Breast epithelium (tissue), 4 donors: ENCODE measurements around the gene HOXD13. TPM values are rescaled to one million over a fixed set of nuclear protein-coding genes. Genes with fewer than 3 reads are reported as not detected.

ENCODE experiments used
- DNase-seq, 2 donors: peaks; one replicate each; pipeline ENCODE4 v3.0.0-alpha.2; 2019; ENCODE audit warnings: low spot score in 2 of 2
- H3K27ac ChIP-seq, 2 donors: fragments of 200-600 bp; sonication (generic) in 1 of 2; one replicate each; pipeline ENCODE4 v1.5.1; 2016 to 2019; ENCODE audit warnings: mild to moderate bottlenecking in 1 of 2
- H3K27me3 ChIP-seq, 2 donors: fragments of 200-600 bp; sonication (generic) in 1 of 2; one replicate each; pipeline versions ENCODE4 v1.5.1 to v1.6.0; 2017 to 2019; ENCODE audit warnings: control low read depth in 1 of 2, mild to moderate bottlenecking in 1 of 2
- H3K36me3 ChIP-seq: fragments of 200-600 bp; one replicate; pipeline ENCODE4 v1.5.1; 2019
- H3K4me1 ChIP-seq, 2 donors: fragments of 200-600 bp; sonication (generic); one replicate each; pipeline ENCODE4 v1.5.1; 2016 to 2019; ENCODE audit warnings: control low read depth in 1 of 2
- H3K4me3 ChIP-seq, 3 donors: fragments of 200-600 bp; sonication (generic); 1 replicate in 2 of 3; 2 replicates in 1 of 3; pipeline ENCODE4 v1.5.1; 2016 to 2019; ENCODE audit warnings: mild to moderate bottlenecking in 3 of 3, moderate library complexity in 2 of 3
- H3K9me3 ChIP-seq, 2 donors: fragments of 200-600 bp; sonication (generic) in 1 of 2; one replicate each; pipeline ENCODE4 v1.5.1; 2016 to 2019; ENCODE audit warnings: control low read depth in 1 of 2
- CTCF ChIP-seq, 3 donors: fragments of 450-650 bp; IDR thresholded peaks; one replicate each; pipeline ENCODE4 v1.5.1; 2016 to 2017; ENCODE audit warnings: antibody characterized with exemption in 3 of 3, mild to moderate bottlenecking in 3 of 3, moderate library complexity in 3 of 3
- POLR2A ChIP-seq: fragments of 450-650 bp; IDR thresholded peaks from one replicate; pipeline ENCODE4 v1.6.1; 2016; ENCODE audit warnings: antibody characterized with exemption, mild to moderate bottlenecking, moderate library complexity
- POLR2AphosphoS5 ChIP-seq, 3 donors: sonication (generic); formaldehyde crosslinking; IDR thresholded peaks; one replicate each; pipeline ENCODE4 v1.6.1; 2017; ENCODE audit warnings: antibody characterized with exemption in 3 of 3
- intact Hi-C: fragments of 100-400 bp; cut with DNase I; formaldehyde crosslinking; loops from one replicate; pipeline ENCODE4 v1.15.1; 2023; ENCODE audit warnings: low total_unique reads
- total RNA-seq, 3 donors: library from RNA; depleted of rRNA; stranded (reverse); fragments of >200 nt; gene quantifications; one replicate each; pipeline ENCODE4 v1.1.0, GENCODE V29; 2016

Gene HOXD13
- total RNA-seq, 3 donors from 2014 or later = not detected

DNA sequence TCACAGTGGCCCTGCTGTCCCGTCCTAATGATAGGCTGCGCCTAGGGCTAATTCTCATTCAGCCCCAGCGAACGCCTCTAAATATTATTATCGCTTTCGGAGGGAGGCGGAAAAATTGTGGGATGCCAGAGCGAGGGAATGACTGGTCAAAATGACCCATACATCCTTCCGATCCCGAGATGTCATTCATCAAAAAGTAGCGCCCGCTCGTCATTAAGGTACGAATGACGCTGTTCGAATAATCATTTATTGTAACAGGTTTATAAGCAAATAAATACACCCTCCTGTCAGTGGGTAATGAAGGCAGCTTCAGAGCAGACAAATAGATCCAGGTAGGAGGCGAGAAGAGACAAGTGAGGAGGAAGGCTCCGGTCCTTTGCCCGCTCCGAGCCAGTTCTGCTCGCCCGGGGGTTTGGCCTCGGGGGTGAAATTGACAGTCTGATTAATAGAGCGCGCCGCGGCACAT lies 8.7 kb upstream of the HOXD13 start, which contains the start of gene EVX2:
TSS of gene EVX2 (minus strand) at position 167 of the 466 bp plus-strand sequence. CDS start 186 bp downstream, outside the sequence.
- Histone ChIP-seq H3K9me3 (peaks cover 0 to 15% of the 10 kb centered on the region in 2 donors), H3K4me3 (peak within 1 kb of the TSS in 1 of 3 donors; percentile 29), H3K27ac (no peak within 1 kb of the TSS), H3K4me1 (no peaks in the 10 kb centered on the region), H3K27me3 (peaks cover 6 to 98% of the 10 kb centered on the region in 2 donors), H3K36me3 (no peaks in the 10 kb centered on the region)
- TF ChIP-seq POLR2AphosphoS5 (IDR thresholded peaks at IDR 0.05) (no peak), CTCF (IDR thresholded peaks at IDR 0.05) (no peak), POLR2A (no peak)
- DNase-seq = no peak
- intact Hi-C loops = loop anchor here (10.0 kb wide), 1 partner anchor 399 kb away; no protein-coding TSS in a partner anchor

GRCh38 chr2:176084611-176085119 lies 7.9 kb upstream of the HOXD13 start:
- TF ChIP-seq POLR2AphosphoS5 (IDR thresholded peaks at IDR 0.05) (no peak), POLR2A (no peak), CTCF (IDR thresholded peaks at IDR 0.05) (no peak)
- Histone ChIP-seq H3K4me3 (no peak overlapping the region), H3K9me3 (peaks cover 0 to 15% of the 10 kb centered on the region in 2 donors), H3K36me3 (no peaks in the 10 kb centered on the region), H3K4me1 (no peaks in the 10 kb centered on the region), H3K27me3 (peaks cover 6 to 98% of the 10 kb centered on the region in 2 donors), H3K27ac (no peak overlapping the region)
- DNase-seq = no peak
- intact Hi-C loops = loop anchor here (10.0 kb wide), 1 partner anchor 400 kb away; no protein-coding TSS in a partner anchor

GRCh38 chr2:176085120-176085788 lies 7.3 kb upstream of the HOXD13 start:
- intact Hi-C loops = loop anchor here (10.0 kb wide), 1 partner anchor 400 kb away; no protein-coding TSS in a partner anchor
- H3K9me3 ChIP-seq = peaks cover 0 to 15% of the 10 kb centered on the region in 2 donors
- H3K4me1 ChIP-seq = no peaks in the 10 kb centered on the region
- H3K27me3 ChIP-seq = peaks cover 6 to 99% of the 10 kb centered on the region in 2 donors
- no peak overlapping the region for H3K27ac ChIP-seq
- H3K36me3 ChIP-seq = no peaks in the 10 kb centered on the region
- no peak for DNase-seq
- no peak overlapping the region for H3K4me3 ChIP-seq
- no peak for TF ChIP-seq POLR2AphosphoS5 (IDR thresholded peaks at IDR 0.05)
- no peak for TF ChIP-seq POLR2A
- no peak for TF ChIP-seq CTCF (IDR thresholded peaks at IDR 0.05)

- DNase-seq = no peak
- Histone ChIP-seq H3K4me1 (no peaks in the 10 kb centered on the region), H3K27me3 (peaks cover 6 to 100% of the 10 kb centered on the region in 2 donors), H3K36me3 (no peaks in the 10 kb centered on the region), H3K9me3 (peaks cover 0 to 13% of the 10 kb centered on the region in 2 donors), H3K27ac (no peak overlapping the region), H3K4me3 (no peak overlapping the region)
- intact Hi-C loops = loop anchor here (10.0 kb wide), 1 partner anchor 401 kb away; no protein-coding TSS in a partner anchor
- TF ChIP-seq CTCF (IDR thresholded peaks at IDR 0.05) (peak in 1 of 3 donors; percentile 8), POLR2AphosphoS5 (IDR thresholded peaks at IDR 0.05) (no peak), POLR2A (no peak)
Observed at GRCh38 chr2:176085861-176086771, 6.4 kb upstream of the HOXD13 start.
